Measurements from ENCODE around the gene ETFA. TPM values are rescaled to one million over a fixed set of nuclear protein-coding genes. Genes with fewer than 3 reads are reported as not detected.

Gene ETFA
- total RNA-seq, 1 experiment from 2014 or later: 164 TPM

DNA sequence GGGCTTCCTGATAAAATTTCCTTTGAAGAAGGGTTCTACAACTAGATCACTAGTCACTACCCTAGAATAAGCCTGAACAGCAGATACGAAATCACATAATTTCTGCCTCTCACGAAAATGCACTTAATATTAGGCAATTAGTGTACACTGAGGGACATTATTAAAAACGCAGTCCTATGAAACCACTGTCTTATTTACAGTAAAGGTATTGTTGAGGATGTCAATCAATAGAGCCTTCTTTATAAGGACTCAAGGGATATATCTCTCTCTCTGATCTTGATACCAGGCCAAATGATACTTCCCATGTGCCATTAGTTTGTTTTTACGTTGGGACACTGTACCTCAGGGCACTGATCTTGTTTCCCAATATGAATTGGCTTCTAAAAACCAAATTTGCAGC is 59.6 kb downstream of the ETFA start:
- intact Hi-C loops (cut with micrococcal nuclease): no loop called here
- H3K27ac Mint-ChIP-seq (ENCODE audit: low read depth, unreplicated experiment): no peak overlapping the region
- POLR2A ChIA-PET: no interaction called here
- TF ChIP-seq CTCF (IDR thresholded peaks at IDR 0.05; ENCODE audit: unreplicated experiment): no peak
- no peaks in the 10 kb centered on the region for H3K4me1 Mint-ChIP-seq (ENCODE audit: insufficient read depth, unreplicated experiment)
- H3K9me3 Mint-ChIP-seq (ENCODE audit: unreplicated experiment): no peaks in the 10 kb centered on the region
- H3K36me3 Mint-ChIP-seq (ENCODE audit: insufficient read depth, unreplicated experiment): peaks cover 39% of the 10 kb centered on the region
- H3K4me3 Mint-ChIP-seq (ENCODE audit: unreplicated experiment): no peak overlapping the region
- DNase-seq (ENCODE audit: unreplicated experiment): no peak
- CTCF ChIA-PET: no interaction called here
- no TSS peak for BruUV-seq (replicated peaks)
- no peaks in the 10 kb centered on the region for H3K27me3 Mint-ChIP-seq (ENCODE audit: insufficient read depth, unreplicated experiment)

DNA sequence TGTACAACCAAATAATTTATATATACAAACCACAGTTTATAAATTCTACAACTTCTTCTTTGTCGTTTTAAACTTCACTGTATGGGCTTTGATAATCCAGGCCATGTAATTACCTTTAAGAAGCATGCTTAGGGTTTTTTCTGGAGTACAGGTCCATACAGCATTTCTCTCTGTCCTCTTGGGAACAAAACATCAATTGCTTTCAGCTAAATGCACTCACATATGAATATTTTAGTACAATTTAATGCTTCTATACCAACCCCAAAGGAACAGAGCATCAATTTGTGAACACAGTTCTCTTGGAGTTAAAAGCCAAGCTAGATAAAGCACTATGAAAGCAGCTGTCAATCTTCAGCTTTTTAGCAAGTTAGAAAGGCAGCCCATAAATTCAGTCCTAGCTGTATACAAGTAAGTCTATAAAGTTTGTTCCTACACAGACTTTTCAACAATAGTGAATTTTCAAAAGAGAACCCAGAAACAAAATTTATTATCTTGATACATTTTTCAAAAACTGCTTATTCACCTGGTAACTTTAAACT is 66.1 kb downstream of the ETFA start:
- CTCF ChIA-PET: no interaction called here
- BruUV-seq (replicated peaks): no TSS peak
- Mint-ChIP-seq H3K27ac (ENCODE audit: low read depth, unreplicated experiment) (no peak overlapping the region), H3K4me1 (ENCODE audit: insufficient read depth, unreplicated experiment) (no peaks in the 10 kb centered on the region), H3K9me3 (ENCODE audit: unreplicated experiment) (no peaks in the 10 kb centered on the region), H3K36me3 (ENCODE audit: insufficient read depth, unreplicated experiment) (peaks cover 33% of the 10 kb centered on the region), H3K4me3 (ENCODE audit: unreplicated experiment) (no peak overlapping the region), H3K27me3 (ENCODE audit: insufficient read depth, unreplicated experiment) (no peaks in the 10 kb centered on the region)
- no peak for TF ChIP-seq CTCF (IDR thresholded peaks at IDR 0.05; ENCODE audit: unreplicated experiment)
- DNase-seq (ENCODE audit: unreplicated experiment): no peak
- intact Hi-C loops (cut with micrococcal nuclease): no loop called here
- POLR2A ChIA-PET: interaction anchor here (0.6 kb wide), 1 partner anchor 39 kb away, joined by 4 read pairs; no protein-coding TSS in a partner anchor

GRCh38 chr15:76239786-76240185 is 71.5 kb downstream of the ETFA start:
- no peak for DNase-seq (ENCODE audit: unreplicated experiment)
- ChIA-PET POLR2A (no interaction called here), CTCF (interaction anchor here (0.6 to 1.5 kb wide), 4 partner anchors 14 to 933 kb away, joined by 3 to 4 read pairs (median 4); no protein-coding TSS in a partner anchor)
- H3K4me3 Mint-ChIP-seq (ENCODE audit: unreplicated experiment): no peak overlapping the region
- H3K27me3 Mint-ChIP-seq (ENCODE audit: insufficient read depth, unreplicated experiment): no peaks in the 10 kb centered on the region
- BruUV-seq (replicated peaks): no TSS peak
- no peak for TF ChIP-seq CTCF (IDR thresholded peaks at IDR 0.05; ENCODE audit: unreplicated experiment)
- H3K27ac Mint-ChIP-seq (ENCODE audit: low read depth, unreplicated experiment): no peak overlapping the region
- H3K9me3 Mint-ChIP-seq (ENCODE audit: unreplicated experiment): no peaks in the 10 kb centered on the region
- H3K4me1 Mint-ChIP-seq (ENCODE audit: insufficient read depth, unreplicated experiment): no peaks in the 10 kb centered on the region
- intact Hi-C loops (cut with micrococcal nuclease): no loop called here
- H3K36me3 Mint-ChIP-seq (ENCODE audit: insufficient read depth, unreplicated experiment): peaks cover 18% of the 10 kb centered on the region

- intact Hi-C loops (cut with micrococcal nuclease): no loop called here
Measured at GRCh38 chr15:76236350-76236749, 74.9 kb downstream of the ETFA start.

More at GRCh38 chr15:76236350-76236749, 74.9 kb downstream of the ETFA start:
- Mint-ChIP-seq H3K27me3 (ENCODE audit: insufficient read depth, unreplicated experiment) (no peaks in the 10 kb centered on the region), H3K4me1 (ENCODE audit: insufficient read depth, unreplicated experiment) (peaks cover 6% of the 10 kb centered on the region), H3K9me3 (ENCODE audit: unreplicated experiment) (no peaks in the 10 kb centered on the region), H3K36me3 (ENCODE audit: insufficient read depth, unreplicated experiment) (peaks cover 13% of the 10 kb centered on the region), H3K4me3 (ENCODE audit: unreplicated experiment) (no peak overlapping the region), H3K27ac (ENCODE audit: low read depth, unreplicated experiment) (no peak overlapping the region)
- BruUV-seq (replicated peaks): no TSS peak
- TF ChIP-seq CTCF (IDR thresholded peaks at IDR 0.05; ENCODE audit: unreplicated experiment): no peak
- ChIA-PET POLR2A (no interaction called here), CTCF (interaction anchor here (0.6 to 2.1 kb wide), 9 partner anchors 9 to 642 kb away, joined by 3 to 13 read pairs (median 5); no protein-coding TSS in a partner anchor)
- DNase-seq (ENCODE audit: unreplicated experiment): no peak

All from MCF 10A (cell line).